Esophagus muscularis mucosa (tissue), 4 donors: ENCODE measurements around the gene UPF3A. TPM values are rescaled to one million over a fixed set of nuclear protein-coding genes. Genes with fewer than 3 reads are reported as not detected.

Experiments
- DNase-seq: peaks from one replicate; pipeline ENCODE4 v3.0.0-alpha.2; 2017; ENCODE audit errors: extremely low spot score
- H3K27ac ChIP-seq, 4 donors: fragments of 200-600 bp; sonication (generic); replicated peaks in 1 of 4; 1 replicate in 3 of 4; 2 replicates in 1 of 4; pipeline ENCODE4 v1.5.1; 2016 to 2019; ENCODE audit warnings: mild to moderate bottlenecking in 1 of 4
- H3K27me3 ChIP-seq, 4 donors: fragments of 200-600 bp; sonication (generic); one replicate each; pipeline versions ENCODE4 v1.5.1 to v1.6.0; 2016 to 2019
- H3K36me3 ChIP-seq, 4 donors: fragments of 200-600 bp; sonication (generic); one replicate each; pipeline ENCODE4 v1.5.1; 2016 to 2019
- H3K4me1 ChIP-seq, 4 donors: fragments of 200-600 bp; sonication (generic); one replicate each; pipeline ENCODE4 v1.5.1; 2016 to 2019
- H3K4me3 ChIP-seq, 4 donors: fragments of 200-600 bp; sonication (generic); 1 replicate in 2 of 4; 2 replicates in 2 of 4; pipeline ENCODE4 v1.5.1; 2016 to 2019; ENCODE audit warnings: mild to moderate bottlenecking in 4 of 4, moderate library complexity in 1 of 4
- H3K9me3 ChIP-seq, 4 donors: fragments of 200-600 bp; sonication (generic); 1 replicate in 3 of 4; 2 replicates in 1 of 4; pipeline ENCODE4 v1.5.1; 2016 to 2019
- EP300 ChIP-seq: sonication (generic); formaldehyde crosslinking; IDR thresholded peaks from one replicate; pipeline ENCODE4 v1.6.1; 2017; ENCODE audit warnings: antibody characterized with exemption
- POLR2A ChIP-seq: fragments of 450-650 bp; IDR thresholded peaks from one replicate; pipeline ENCODE4 v1.6.1; 2017; ENCODE audit warnings: antibody characterized with exemption, moderate library complexity, mild to moderate bottlenecking, low read depth
- POLR2AphosphoS5 ChIP-seq, 2 donors: sonication (generic); formaldehyde crosslinking; IDR thresholded peaks; one replicate each; pipeline ENCODE4 v1.6.1; 2017; ENCODE audit warnings: antibody characterized with exemption in 2 of 2
- WGBS: methylation state at CpG from one replicate; pipeline ENCODE4 v1.1.5; 2018; 5-methylcytosine and 5-hydroxymethylcytosine counted together
- intact Hi-C: fragments of 100-400 bp; cut with DNase I; formaldehyde crosslinking; loops from one replicate; pipeline ENCODE4 v1.15.1; 2023
- total RNA-seq, 4 donors: library from RNA; depleted of rRNA; stranded (reverse); fragments of >200 nt; gene quantifications; one replicate each; pipeline versions ENCODE4 v1.1.0 to v1.2.1, GENCODE V29; 2016
- TF ChIP-seq, protein P1 (sequence below), 3 experiments: fragments of 200-600 bp in 2 of 3; fragments of 450-650 bp in 1 of 3; sonication (generic) in 2 of 3; IDR thresholded peaks; one replicate each; pipeline ENCODE4 v1.5.1; 2017 to 2019; ENCODE audit warnings: antibody characterized with exemption in 3 of 3, mild to moderate bottlenecking in 2 of 3, moderate library complexity in 1 of 3

The UPF3A gene
- total RNA-seq, 4 donors from 2014 or later, result 25.2 to 43.2 (median 35.6) TPM

DNA sequence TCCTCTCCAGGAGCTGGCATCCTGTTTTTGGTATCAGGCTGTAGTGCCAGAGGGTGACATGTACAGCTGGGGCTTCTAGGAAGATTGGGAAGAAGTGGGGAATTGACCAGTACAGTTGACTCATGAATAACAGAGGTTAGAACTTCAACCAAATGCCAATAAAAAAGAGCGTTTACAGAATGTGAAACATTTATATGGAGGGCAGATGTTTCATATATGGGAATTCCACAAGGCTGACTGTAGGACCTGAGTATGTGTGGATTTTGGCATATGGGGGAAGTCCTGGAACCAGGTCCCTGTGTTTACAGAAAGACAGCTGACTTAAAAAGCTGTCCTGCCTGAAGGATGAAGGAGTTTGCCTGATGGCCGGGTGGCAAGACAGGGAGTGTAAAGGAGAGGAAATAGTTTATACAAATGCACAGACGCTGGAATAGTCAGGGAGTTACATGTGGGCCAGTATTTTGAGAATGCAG, 38.1 kb downstream of the UPF3A start:
- no peak for TF ChIP-seq POLR2A
- TF ChIP-seq POLR2AphosphoS5 (IDR thresholded peaks at IDR 0.05), result no peak
- TF ChIP-seq, protein P1, sequence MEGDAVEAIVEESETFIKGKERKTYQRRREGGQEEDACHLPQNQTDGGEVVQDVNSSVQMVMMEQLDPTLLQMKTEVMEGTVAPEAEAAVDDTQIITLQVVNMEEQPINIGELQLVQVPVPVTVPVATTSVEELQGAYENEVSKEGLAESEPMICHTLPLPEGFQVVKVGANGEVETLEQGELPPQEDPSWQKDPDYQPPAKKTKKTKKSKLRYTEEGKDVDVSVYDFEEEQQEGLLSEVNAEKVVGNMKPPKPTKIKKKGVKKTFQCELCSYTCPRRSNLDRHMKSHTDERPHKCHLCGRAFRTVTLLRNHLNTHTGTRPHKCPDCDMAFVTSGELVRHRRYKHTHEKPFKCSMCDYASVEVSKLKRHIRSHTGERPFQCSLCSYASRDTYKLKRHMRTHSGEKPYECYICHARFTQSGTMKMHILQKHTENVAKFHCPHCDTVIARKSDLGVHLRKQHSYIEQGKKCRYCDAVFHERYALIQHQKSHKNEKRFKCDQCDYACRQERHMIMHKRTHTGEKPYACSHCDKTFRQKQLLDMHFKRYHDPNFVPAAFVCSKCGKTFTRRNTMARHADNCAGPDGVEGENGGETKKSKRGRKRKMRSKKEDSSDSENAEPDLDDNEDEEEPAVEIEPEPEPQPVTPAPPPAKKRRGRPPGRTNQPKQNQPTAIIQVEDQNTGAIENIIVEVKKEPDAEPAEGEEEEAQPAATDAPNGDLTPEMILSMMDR (IDR thresholded peaks at IDR 0.05), result no peak
- TF ChIP-seq EP300, result no peak
- no peak overlapping the region for H3K27ac ChIP-seq
- H3K4me1 ChIP-seq, result peaks cover 37 to 55% (median 53%) of the 10 kb centered on the region in 4 donors
- H3K27me3 ChIP-seq, result no peaks in the 10 kb centered on the region
- H3K4me3 ChIP-seq, result no peak overlapping the region
- peaks cover 21 to 35% (median 34%) of the 10 kb centered on the region in 4 donors for H3K36me3 ChIP-seq
- no peak for DNase-seq
- WGBS, result 34% methylated on average over 3 of the region's 3 CpGs
- intact Hi-C loops, result no loop called here
- H3K9me3 ChIP-seq, result no peaks in the 10 kb centered on the region

DNA sequence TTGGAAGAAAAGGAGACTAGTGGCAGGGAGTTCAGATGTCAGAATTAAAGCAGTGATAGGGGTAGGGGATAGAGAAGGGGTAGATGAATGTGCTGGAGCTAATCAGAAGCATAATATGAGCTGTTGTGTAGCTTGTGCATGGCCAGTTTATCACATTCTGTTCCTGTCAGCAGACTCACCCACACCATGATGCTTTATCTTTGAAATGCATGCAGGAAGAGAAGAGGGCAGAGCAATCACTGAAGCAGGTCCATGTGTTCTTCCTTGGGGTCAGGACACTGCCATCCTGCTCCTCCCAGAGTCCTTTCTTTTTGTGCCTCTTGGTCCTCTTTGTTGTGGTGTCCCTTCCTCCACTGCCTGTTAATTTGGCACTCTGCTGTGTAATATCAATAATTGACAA, 38.7 kb downstream of the UPF3A start:
- Histone ChIP-seq H3K27ac (no peak overlapping the region), H3K36me3 (peaks cover 25 to 41% (median 40%) of the 10 kb centered on the region in 4 donors), H3K4me3 (no peak overlapping the region), H3K9me3 (no peaks in the 10 kb centered on the region), H3K27me3 (no peaks in the 10 kb centered on the region), H3K4me1 (peaks cover 36 to 53% (median 52%) of the 10 kb centered on the region in 4 donors)
- TF ChIP-seq POLR2AphosphoS5 (IDR thresholded peaks at IDR 0.05) (no peak), POLR2A (no peak)
- TF ChIP-seq, protein P1 (IDR thresholded peaks at IDR 0.05), result no peak
- no peak for DNase-seq
- intact Hi-C loops, result no loop called here

DNA sequence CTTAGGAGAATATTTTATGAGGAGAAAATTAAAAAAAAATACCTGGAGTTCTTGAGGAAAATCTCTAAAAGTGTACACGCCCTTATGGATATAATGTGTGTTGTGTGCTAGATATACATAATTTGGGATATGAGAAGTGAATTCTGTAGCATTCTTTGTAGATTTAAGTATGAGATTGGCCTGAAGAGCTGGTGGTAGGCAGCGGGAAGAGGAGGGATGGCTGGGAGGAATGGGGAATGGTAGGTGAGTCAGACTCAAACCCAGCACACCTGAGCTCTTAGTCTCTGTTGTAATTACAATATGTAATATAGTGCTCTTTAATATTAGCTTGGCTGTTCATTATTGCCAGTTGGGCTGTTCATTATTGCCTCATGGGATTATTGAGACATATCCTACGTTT, 39.9 kb downstream of the UPF3A start:
- TF ChIP-seq POLR2AphosphoS5 (IDR thresholded peaks at IDR 0.05) (no peak), POLR2A (no peak), EP300 (no peak)
- TF ChIP-seq, protein P1 (IDR thresholded peaks at IDR 0.05), result no peak
- intact Hi-C loops, result no loop called here
- DNase-seq, result no peak
- Histone ChIP-seq H3K9me3 (no peaks in the 10 kb centered on the region), H3K27me3 (no peaks in the 10 kb centered on the region), H3K4me3 (no peak overlapping the region), H3K36me3 (peaks cover 25 to 53% (median 50%) of the 10 kb centered on the region in 4 donors), H3K27ac (no peak overlapping the region), H3K4me1 (peaks cover 24 to 42% (median 40%) of the 10 kb centered on the region in 4 donors)
- whole genome bisulfite sequencing, result 93% methylated on average over 3 of the region's 3 CpGs

DNA sequence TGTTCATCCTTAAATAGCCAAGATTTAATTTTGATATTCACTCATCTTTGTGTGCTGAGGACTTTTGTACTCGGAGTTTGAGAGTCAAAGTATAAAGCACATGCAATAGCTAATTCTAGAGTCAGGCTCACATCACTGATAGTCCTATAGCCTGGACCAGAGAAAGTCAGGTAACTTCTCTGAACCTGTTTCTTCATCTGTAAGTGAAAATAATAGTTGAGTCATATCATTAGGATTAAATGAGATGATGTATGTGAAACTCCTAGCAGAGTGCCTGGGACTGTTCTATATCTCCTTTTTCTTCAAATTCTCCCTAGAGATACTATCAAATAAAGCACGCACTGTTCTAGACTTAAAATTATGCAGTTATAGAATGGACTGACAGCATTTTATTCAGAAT, 41.9 kb downstream of the UPF3A start:
- peaks cover 25 to 64% (median 58%) of the 10 kb centered on the region in 4 donors for H3K36me3 ChIP-seq
- H3K27ac ChIP-seq, result no peak overlapping the region
- H3K4me1 ChIP-seq, result peaks cover 17 to 22% (median 21%) of the 10 kb centered on the region in 4 donors
- H3K27me3 ChIP-seq, result no peaks in the 10 kb centered on the region
- DNase-seq, result no peak
- H3K9me3 ChIP-seq, result no peaks in the 10 kb centered on the region
- no peak overlapping the region for H3K4me3 ChIP-seq
- 97% methylated on average over 2 of the region's 2 CpGs for WGBS
- TF ChIP-seq, protein P1 (IDR thresholded peaks at IDR 0.05), result no peak
- TF ChIP-seq POLR2AphosphoS5 (IDR thresholded peaks at IDR 0.05) (no peak), POLR2A (no peak), EP300 (no peak)
- intact Hi-C loops, result no loop called here

DNA sequence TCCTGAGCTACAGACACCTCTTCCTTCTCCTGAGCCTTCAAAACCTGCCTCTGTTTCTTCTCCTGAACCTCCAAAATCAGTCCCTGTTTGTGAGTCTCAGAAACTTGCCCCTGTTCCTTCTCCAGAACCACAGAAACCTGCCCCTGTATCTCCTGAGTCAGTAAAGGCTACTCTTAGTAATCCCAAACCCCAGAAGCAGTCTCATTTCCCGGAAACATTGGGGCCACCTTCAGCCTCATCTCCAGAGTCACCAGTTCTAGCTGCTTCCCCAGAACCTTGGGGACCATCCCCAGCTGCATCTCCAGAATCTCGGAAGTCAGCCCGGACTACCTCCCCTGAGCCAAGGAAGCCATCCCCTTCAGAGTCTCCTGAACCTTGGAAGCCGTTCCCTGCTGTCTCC, 42.9 kb downstream of the UPF3A start:
- no peaks in the 10 kb centered on the region for H3K27me3 ChIP-seq
- WGBS, result 97% methylated on average over 4 of the region's 4 CpGs
- intact Hi-C loops, result no loop called here
- no peak overlapping the region for H3K4me3 ChIP-seq
- peaks cover 7 to 12% (median 11%) of the 10 kb centered on the region in 4 donors for H3K4me1 ChIP-seq
- no peaks in the 10 kb centered on the region for H3K9me3 ChIP-seq
- no peak overlapping the region for H3K27ac ChIP-seq
- no peak for TF ChIP-seq POLR2A
- TF ChIP-seq EP300, result no peak
- TF ChIP-seq POLR2AphosphoS5 (IDR thresholded peaks at IDR 0.05), result no peak
- TF ChIP-seq, protein P1 (IDR thresholded peaks at IDR 0.05), result no peak
- H3K36me3 ChIP-seq, result peaks cover 25 to 70% (median 62%) of the 10 kb centered on the region in 4 donors
- DNase-seq, result no peak
